ENCODE data around the gene TMEM191C. TPM values are rescaled to one million over a fixed set of nuclear protein-coding genes. Genes with fewer than 3 reads are reported as not detected.
"Not testable (repeated sequence)": the region's sequence is repeated elsewhere in the genome, so short reads cannot be mapped to it uniquely, and the experiment has no call there.

The TMEM191C gene
- polyA plus RNA-seq, 1 donor: 1.8 TPM

- DNase-seq: no peak
Measured at GRCh38 chr22:21445437-21446127, 21.6 kb upstream of the TMEM191C start.

GRCh38 chr22:21446128-21446826, 20.9 kb upstream of the TMEM191C start:
- no peak for DNase-seq

DNA sequence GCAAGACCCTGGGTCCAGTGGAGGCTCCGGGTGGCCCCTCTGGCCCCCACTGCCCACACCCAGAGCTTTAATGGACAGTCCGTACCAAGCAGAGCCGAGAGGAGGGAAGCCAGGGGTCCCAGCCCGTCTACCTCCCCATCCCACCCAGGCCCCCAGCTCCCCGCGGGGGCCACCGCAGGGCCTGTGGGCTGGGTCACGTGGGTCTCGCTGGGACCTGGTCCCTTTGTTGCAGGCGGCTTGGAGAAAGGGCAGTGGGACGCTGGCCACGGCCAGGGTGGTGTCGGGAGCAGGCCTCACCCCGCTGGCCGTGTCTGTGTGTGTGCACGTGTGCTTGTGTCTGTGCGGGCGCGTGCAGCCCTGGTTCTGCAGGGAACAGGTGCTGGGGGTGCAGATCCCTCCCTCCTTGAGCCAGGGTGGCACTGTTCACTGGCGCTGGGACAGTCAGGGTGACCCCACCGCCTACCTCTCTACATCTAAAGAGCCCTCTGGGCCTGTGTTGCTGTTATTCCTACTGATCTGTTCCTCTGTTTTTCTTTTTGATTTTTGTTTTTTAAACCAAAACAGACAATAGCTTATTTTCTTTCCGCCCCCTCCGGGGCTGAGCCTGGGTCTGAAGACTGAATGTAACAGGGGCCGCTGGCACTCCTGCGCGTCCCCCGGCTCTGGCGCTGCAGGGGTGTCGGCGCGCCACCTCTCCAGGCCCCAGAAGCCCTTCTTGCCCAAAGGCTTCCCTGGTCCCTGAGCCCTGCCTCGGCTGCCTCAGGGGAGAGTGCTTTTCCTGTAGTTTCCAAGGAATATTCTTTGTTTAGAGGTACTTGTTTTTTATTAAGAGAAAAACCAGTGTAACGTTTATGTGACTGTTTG, 20.1 kb upstream of the TMEM191C start:
- DNase-seq: no peak

DNA sequence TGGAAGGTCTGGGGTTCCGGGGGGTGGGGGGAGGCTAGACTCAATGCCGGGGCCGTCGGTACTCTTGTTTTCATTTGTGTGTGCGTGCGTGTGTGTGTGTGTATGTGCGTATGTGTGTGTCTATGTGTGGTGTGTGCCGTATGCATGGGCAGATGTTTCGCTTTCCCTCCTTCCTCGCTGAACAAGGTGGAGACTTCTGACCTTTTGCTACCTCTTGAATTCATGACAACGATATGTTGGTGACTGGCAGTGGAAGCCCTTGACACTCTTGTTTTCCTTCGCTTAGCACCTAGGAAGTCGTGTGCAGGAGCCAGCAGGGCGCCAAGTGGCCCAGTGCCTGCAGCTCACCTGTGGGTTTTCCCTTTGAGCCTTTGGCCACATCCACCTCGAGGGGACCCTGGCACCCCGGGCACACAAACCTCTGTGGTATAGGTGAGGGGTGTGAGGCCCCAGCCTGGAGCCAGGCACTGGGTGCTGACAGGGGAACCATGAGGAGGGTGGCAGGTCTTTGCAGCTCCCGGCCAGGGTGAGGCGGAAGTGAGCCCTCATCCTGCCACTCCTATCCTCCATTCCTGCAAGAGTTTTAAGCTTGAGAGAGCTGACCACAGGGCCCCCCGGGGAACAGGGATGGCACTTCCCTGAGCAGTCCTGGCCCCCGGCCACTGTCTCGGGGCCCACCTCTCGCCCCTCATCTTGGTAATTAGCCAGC, 19.3 kb upstream of the TMEM191C start:
- DNase-seq: no peak

DNA sequence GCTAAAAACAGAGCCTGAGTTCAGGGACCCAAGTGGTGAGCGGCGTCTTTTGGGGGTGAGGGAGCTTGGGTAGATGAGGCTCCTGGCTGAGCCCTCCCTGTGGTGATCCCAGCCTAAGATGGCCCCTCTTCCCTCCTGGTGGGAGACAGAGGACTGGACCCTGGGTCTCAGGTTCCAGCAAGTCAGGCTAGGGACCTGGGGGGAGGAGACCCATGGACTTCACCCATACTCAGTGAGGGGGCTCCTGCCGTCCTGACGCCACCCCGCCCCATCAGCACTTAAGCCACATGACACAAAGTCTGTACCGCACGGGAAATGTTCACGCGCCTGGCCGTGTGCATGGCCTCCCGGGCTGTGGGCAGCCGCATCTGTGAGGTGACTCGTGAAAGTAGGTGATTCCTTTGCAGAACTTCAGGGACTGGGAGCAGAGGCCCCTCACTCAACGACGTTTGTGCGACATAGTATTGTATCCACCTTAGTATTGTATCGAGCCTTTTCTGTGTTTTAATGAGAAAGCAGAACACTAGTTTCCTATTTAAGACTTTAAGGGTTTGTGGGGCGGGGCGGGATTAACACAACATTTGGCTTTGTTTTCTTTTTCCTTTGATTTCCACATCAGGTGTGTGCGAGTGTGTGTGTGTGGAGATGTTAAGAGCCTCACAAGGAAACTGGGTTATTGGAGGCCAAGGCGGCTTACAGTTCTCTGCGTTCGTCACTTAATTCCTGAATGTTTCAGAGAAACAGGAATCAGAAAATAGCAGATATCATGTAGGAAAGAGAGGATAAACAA, 18.4 kb upstream of the TMEM191C start:
- DNase-seq: no peak

DNA sequence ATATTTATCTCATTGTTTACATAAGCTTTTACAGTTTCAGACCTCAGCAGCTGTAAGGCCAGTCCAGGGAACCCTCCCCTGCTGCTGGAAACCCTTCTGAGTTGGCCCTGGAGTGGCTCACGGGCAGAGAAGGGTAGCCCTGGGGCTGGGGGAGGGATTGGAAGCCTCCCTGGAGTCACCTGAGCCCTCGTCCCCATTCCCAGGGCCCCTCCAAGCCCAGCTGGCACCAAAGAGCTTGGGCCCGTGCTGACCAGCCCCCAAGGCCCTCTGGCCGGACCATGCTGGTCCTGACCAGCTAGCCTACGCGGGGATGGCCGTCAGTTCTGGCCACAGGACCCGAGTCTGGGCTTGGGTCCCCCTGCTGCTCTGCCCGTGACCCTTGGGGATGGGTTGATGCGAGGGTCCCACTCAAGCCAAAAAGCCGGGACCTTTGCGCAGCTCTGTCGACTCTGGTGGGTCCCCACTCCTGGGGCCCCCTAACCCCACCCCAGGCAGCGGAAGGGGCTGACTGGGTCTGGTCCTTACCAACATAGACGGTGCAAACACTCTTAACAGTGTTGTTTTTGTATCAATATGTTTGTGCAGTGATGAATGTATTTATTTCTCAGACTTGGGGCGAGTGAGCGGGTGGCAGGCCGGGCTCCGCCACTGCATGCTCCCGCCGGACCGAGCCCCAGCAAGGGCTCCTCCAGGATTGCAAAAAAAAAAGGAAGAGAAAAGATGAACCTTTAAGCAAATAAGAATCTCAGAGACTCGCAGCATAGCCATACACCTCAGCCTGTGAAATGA, 17.5 kb upstream of the TMEM191C start:
- no peak for DNase-seq

GRCh38 chr22:21450320-21450831, 16.8 kb upstream of the TMEM191C start:
- no peak for DNase-seq

- peak; percentile 12 for DNase-seq
Measured at GRCh38 chr22:21450858-21451353, 16.3 kb upstream of the TMEM191C start.

- DNase-seq: no peak
Measured at GRCh38 chr22:21451545-21452520, 15.4 kb upstream of the TMEM191C start.

DNA sequence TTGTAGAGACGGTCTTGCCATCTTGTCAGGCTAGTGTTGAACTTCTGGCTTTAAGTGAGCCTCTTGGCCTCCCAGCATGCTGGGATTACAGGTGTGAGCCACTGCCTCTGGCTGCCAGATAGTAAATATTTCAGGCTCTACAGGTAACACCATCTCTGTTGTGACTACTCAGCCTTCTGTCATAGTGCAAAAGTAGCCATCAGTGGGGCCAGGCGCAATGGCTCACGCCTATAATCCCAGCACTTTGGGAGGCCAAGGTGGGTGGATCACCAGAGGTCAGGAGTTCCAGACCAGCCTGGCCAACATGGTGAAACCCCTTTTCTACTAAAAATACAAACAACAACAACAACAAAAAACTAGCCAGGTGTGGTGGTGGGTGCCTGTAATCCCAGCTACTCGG, 14.5 kb upstream of the TMEM191C start:
- not testable (repeated sequence) for DNase-seq

DNA sequence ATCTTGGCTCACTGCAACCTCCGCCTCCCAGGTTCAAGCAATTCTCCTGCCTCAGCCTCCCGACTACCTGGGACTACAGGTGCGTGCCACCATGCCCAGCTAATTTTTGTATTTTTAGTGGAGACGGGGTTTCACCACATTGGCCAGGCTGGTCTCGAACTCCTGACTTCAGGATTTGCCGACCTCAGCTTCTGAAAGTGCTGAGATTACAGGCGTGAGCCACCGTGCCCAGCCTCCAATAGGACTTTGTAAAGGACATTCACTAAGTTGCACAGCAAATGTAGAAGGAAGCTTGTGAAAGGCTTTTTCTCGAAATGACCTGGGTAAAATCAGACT, 12.2 kb upstream of the TMEM191C start:
- DNase-seq: not testable (repeated sequence)

DNA sequence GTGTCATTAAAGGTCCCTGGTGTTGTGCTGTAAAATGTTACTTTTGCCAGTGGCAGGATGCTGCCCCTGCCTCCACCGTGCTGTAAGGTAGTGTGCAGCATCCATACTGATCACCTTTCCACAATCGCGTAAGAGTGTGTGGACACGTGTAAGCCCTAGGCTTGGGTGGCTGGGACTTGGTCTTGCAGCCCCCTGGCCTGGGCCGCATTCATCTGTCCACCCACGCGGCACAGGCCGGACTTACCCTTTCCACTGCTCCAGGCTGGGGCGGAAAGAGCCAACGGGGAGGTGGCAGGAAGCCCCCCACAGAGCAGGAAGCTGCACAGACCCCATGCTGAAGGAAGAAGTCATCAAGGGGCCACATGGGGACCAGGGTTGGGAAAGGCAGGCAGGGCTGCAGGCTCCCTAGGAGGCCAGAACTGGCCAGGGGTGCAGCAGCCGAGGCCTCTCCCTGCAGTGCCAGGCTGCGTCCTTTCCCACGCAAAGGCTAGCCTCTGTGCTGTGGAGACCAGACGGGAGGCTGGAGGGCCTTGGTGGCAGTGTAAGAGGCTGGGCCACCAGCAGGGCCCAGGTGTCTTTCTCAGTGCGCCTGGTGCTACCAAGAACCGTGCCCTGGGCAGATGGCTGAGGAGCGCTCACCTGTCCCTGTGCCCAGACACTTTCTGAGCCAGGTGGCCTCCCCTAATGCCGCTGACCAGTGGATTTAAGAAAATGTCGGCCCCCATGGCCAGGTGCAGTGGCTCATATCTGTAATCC, 11.7 kb upstream of the TMEM191C start:
- DNase-seq: no peak

DNA sequence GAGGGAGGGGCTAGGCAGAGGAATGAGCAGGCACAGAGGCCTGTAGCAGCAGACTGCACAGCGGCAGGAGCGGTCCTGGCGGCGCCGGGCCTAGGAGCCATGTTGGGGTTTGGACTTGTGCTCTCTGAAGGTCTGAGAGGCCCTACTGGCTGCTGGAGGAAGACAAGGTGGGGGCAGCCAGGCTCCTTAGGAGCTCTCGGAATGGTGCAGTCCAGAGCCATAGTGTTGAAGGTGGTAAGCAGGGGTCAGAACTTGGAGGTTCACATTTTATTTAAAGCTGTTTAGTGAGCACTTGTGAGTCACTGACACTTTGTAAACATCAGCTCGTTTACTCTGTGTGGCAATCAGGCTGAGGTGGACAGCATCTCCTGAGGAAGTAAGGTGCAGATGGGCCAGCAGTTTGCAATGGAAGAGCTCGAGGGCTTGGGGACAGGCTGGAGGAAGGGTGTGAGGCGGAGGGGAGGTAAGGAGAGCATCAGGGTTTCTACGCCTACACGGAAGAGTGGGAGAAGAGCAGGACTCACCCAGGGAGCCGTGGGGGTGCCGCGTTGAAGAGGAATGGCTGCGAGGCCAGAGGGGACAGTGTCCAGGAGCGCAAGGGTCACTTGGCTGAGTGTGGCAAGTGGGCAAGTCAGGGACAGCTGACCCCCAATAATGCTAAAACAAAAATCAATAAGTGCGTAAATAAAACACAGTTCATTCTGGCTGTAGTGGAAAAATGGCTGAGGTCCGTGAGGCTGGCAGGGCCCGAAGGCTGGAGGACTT, 10.0 kb upstream of the TMEM191C start:
- no peak for DNase-seq

DNA sequence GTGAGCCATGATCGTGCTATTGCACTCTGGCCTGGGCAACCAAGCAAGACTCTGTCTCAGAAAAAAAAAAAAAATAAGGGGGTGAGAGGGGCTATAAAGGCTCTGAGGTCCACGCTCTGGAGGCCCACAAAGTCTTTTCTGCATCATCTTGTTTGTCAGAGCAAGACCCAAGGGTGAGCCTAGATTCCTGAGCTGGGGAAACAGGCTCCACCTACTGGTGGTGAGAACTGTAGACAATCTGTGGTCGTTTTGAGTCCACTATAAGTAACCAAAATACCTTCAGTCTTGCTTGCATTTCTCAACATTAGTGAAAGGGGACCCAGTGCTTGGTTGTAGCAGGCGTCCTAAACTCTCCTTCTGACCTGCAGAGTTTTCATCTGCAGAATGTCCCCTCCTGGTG, 4.5 kb upstream of the TMEM191C start:
- not testable (repeated sequence) for DNase-seq

DNA sequence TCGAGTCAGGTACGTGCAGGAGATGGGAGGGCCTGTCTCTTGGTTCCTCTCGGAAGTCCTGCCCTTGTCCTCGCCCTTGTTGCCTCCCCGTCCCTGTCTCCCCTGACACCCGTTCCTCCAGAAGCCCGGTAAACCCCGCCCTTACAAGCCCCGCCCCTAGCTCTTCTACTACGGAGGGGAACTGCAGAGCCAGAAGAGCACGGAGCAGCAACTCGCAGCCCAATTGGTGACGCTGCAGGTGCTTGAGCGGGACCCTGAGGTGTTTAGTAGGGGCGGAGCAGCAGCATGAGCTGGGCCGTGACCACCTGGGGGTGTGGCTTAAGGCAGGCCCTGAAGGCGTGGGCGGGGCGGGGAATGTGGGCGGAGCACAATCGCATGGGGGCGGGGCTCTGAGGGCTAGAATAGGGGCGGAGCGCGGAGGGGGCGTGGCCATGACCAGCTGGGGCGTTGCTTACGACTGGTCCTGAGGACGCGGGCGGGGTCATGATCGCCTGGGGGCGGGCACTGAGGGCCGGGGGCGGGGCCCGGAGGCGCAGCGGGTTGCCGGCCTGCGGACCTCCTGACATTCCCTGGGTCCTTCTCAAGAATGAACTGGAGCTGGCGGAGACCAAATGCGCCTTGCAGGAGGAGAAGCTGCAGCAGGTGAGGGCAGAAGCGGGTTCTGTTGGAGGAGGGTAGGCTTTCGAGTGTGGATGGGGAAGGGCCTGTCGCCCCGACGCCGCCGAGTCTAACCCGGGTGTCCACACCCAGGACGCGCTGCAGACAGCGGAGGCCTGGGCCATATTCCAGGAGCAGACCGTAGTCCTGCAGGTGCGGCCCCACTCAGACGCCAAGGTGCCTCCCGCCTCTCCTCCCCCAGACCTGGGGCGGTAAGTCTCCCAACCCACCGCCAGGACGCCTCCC, 1.3 kb downstream of the TMEM191C start:
- DNase-seq: peak; percentile 65

All from left kidney (tissue), 2 donors.